Psoas muscle (tissue), 8 donors: ENCODE measurements around the gene MCTP1. TPM values are rescaled to one million over a fixed set of nuclear protein-coding genes. Genes with fewer than 3 reads are reported as not detected.
A peak's percentile ranks its signal among the peaks of the same experiment; 100 is the strongest.

ENCODE experiments used
- ATAC-seq, 4 donors: fragments of 200-7000 bp; cut with Tn5 transposase; one replicate each; pipeline ENCODE4 v1.9.1; 2020; ENCODE audit warnings: moderate library complexity in 3 of 4, mild to moderate bottlenecking in 2 of 4
- DNase-seq, 2 donors: peaks; one replicate each; pipeline ENCODE4 v3.0.0-alpha.2; 2020
- H3K27ac ChIP-seq: fragments of 200-600 bp; one replicate; pipeline ENCODE4 v1.8.0; 2022
- H3K27me3 ChIP-seq, 3 donors: fragments of 200-600 bp in 1 of 3; one replicate each; pipeline versions ENCODE4 v1.6.1 to v1.8.0; 2013 to 2022; ENCODE audit warnings: low read length in 2 of 3, mild to moderate bottlenecking in 2 of 3, moderate library complexity in 1 of 3; ENCODE audit not compliant: insufficient read depth in 3 of 3
- H3K36me3 ChIP-seq, 2 donors: fragments of 200-600 bp in 1 of 2; one replicate each; pipeline versions ENCODE4 v1.6.1 to v1.8.0; 2013 to 2022; ENCODE audit warnings: low read depth in 1 of 2, mild to moderate bottlenecking in 1 of 2, moderate library complexity in 1 of 2; ENCODE audit not compliant: insufficient read depth in 1 of 2
- H3K4me1 ChIP-seq: fragments of 200-600 bp; one replicate; pipeline ENCODE4 v1.8.0; 2022
- H3K4me3 ChIP-seq: fragments of 200-600 bp; one replicate; pipeline ENCODE4 v1.8.0; 2022; ENCODE audit warnings: mild to moderate bottlenecking
- H3K9me3 ChIP-seq: fragments of 200-600 bp; one replicate; pipeline ENCODE4 v1.8.0; 2022
- WGBS, 3 donors: extraction: QIAGEN DNeasy Blood & Tissue Kit; methylation state at CpG; one replicate each; pipeline versions ENCODE4 v1.1.6 to v1.1.7; 2013; 5-methylcytosine and 5-hydroxymethylcytosine counted together
- intact Hi-C, 2 donors: fragments of 100-400 bp; cut with DNase I; formaldehyde crosslinking; loops; one replicate each; pipeline versions ENCODE4 v1.11.0 to v1.14.2; 2022
- polyA plus RNA-seq, 3 donors: library from polyadenylated mRNA; stranded (reverse); fragments of 200-250 nt; gene quantifications; one replicate each; pipeline ENCODE4 v1.2.3, GENCODE V29; 2013
- total RNA-seq, 4 donors: library from RNA; stranded (reverse); fragmentation: NEBNext Ultra II Directional in 2 of 4; extraction: Animal tissue kit (Norgen Biotek cat#: 25700) in 2 of 4; gene quantifications; one replicate each; pipeline versions ENCODE4 v1.2.1 to v1.2.4, GENCODE V29; 2021 to 2023
- TF ChIP-seq, protein P1 (sequence below): fragments of 200-600 bp; IDR thresholded peaks from one replicate; pipeline ENCODE4 v1.8.0; 2022; ENCODE audit warnings: antibody characterized with exemption
- donor health status: healthy with polysubstance abuse.
- donor health status: DM: no; HTN: no; CAD: no; lungs with moderate emphysema.
- donor health status: Bipolar disorder and iron deficiency.
- donor health status: healthy.
- donor health status: DM: yes; HTN: yes; CAD: no.
- donor health status: DM: no; HTN: no; CAD: no.
- donor health status: DM: no; HTN: no; CAD: no.
- donor health status: DM: yes; HTN: yes; CAD: no.

MCTP1 gene
- total and polyA plus RNA-seq, 7 donors = 1.4 to 8.8 (median 3.5) TPM

GRCh38 chr5:95244479-95244878 is 40.4 kb downstream of the MCTP1 start:
- H3K36me3 ChIP-seq = no peaks in the 10 kb centered on the region
- ATAC-seq (no peak), DNase-seq (no peak)
- H3K9me3 ChIP-seq = no peaks in the 10 kb centered on the region
- no peak overlapping the region for H3K27ac ChIP-seq
- H3K4me3 ChIP-seq = no peak overlapping the region
- peaks cover 0 to 2% (median 0%) of the 10 kb centered on the region in 3 donors for H3K27me3 ChIP-seq
- H3K4me1 ChIP-seq = no peaks in the 10 kb centered on the region
- intact Hi-C loops = no loop called here
- WGBS, 3 donors = 59 to 67% (median 61%) methylated on average over 8 of the region's 8 CpGs
- TF ChIP-seq, protein P1, sequence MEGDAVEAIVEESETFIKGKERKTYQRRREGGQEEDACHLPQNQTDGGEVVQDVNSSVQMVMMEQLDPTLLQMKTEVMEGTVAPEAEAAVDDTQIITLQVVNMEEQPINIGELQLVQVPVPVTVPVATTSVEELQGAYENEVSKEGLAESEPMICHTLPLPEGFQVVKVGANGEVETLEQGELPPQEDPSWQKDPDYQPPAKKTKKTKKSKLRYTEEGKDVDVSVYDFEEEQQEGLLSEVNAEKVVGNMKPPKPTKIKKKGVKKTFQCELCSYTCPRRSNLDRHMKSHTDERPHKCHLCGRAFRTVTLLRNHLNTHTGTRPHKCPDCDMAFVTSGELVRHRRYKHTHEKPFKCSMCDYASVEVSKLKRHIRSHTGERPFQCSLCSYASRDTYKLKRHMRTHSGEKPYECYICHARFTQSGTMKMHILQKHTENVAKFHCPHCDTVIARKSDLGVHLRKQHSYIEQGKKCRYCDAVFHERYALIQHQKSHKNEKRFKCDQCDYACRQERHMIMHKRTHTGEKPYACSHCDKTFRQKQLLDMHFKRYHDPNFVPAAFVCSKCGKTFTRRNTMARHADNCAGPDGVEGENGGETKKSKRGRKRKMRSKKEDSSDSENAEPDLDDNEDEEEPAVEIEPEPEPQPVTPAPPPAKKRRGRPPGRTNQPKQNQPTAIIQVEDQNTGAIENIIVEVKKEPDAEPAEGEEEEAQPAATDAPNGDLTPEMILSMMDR = no peak

DNA sequence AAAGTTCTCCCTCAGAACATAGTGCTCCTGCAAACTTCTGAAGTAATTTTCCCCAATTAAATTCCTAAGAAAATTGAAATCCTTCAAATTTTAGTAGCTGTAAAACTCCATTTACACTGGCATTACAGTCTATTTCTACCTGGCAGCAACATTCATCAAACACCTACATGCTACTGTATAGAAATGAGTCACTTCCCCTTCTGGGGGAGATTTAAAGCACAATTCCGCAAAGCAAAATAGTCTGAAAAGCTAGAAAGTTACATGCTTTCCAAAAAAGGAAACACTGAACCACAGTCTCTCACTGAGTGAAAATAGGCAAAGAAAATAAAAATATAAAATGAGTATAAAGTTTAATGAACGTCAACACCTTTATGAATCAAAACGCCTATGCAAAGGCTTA is 43.3 kb downstream of the MCTP1 start:
- ATAC-seq = no peak
- no peaks in the 10 kb centered on the region for H3K4me1 ChIP-seq
- TF ChIP-seq, protein P1 = no peak
- no peaks in the 10 kb centered on the region for H3K9me3 ChIP-seq
- no peaks in the 10 kb centered on the region for H3K36me3 ChIP-seq
- H3K27me3 ChIP-seq = peaks cover 0 to 2% (median 0%) of the 10 kb centered on the region in 3 donors
- no peak overlapping the region for H3K4me3 ChIP-seq
- no peak overlapping the region for H3K27ac ChIP-seq
- intact Hi-C loops = no loop called here
- WGBS, 3 donors = 75 to 81% (median 75%) methylated on average over 3 of the region's 3 CpGs
- DNase-seq = no peak

DNA sequence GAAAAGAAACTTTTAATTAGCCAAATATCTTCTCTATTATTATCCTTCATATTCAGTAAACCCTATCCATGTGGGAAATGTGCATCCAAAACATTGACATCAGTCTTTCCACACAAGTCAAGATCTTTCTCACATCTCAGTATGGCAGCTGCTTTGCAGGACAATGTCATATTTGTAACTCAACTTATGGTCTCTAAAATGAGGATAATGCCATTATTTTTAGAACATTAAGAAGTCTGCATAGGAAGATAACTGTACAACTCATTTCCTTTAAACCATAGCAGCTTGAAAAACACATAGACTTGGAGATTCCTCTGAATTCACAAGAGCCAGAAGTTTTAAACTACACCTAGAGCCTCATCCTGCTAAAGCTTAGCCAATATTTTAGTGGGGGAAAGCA is 43.7 kb downstream of the MCTP1 start:
- no peaks in the 10 kb centered on the region for H3K9me3 ChIP-seq
- no peak overlapping the region for H3K4me3 ChIP-seq
- no peak for ATAC-seq
- no peak for DNase-seq
- H3K27ac ChIP-seq = no peak overlapping the region
- TF ChIP-seq, protein P1 = no peak
- intact Hi-C loops = no loop called here
- no peaks in the 10 kb centered on the region for H3K36me3 ChIP-seq
- H3K27me3 ChIP-seq = peaks cover 0 to 2% (median 0%) of the 10 kb centered on the region in 3 donors
- no peaks in the 10 kb centered on the region for H3K4me1 ChIP-seq

DNA sequence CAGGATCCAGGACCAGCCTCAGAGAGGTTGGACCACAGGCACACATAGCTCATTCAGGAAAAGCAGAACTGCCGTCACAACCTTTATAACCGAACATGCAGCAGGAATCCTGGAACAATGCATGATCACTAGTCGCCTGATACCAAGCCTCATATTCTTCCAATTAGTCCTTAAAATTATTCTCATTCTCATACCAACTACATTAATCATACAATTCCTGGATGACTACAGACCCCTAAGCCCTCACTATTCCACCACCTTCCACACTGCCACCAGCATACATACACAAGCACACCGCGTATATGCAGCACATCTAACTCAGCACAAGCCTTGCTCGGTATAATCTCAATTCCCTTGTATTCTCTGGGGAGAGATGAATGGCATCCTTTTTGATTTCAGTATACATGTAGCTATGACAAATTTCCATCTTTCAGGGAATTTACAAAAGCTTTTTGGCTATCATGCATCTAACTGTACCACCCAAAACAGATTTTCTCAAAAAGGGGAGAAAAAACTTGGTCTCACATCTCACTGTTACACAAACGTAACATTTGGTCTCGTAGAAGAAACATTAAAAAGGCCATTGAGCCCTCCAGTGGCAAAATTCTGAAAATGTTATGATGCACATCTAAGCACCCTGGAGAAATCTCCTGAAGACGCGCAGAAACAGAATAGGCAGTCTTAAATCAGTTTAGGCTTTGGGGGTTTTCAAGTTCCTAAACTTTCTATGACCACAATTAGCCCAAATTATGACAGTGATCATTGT is 46.2 kb downstream of the MCTP1 start:
- no peak for ATAC-seq
- Histone ChIP-seq H3K27me3 (peaks cover 0 to 2% (median 0%) of the 10 kb centered on the region in 3 donors), H3K27ac (no peak overlapping the region), H3K9me3 (no peaks in the 10 kb centered on the region), H3K36me3 (no peaks in the 10 kb centered on the region), H3K4me1 (no peaks in the 10 kb centered on the region), H3K4me3 (no peak overlapping the region)
- intact Hi-C loops = no loop called here
- DNase-seq = no peak
- WGBS, 3 donors = 46 to 52% (median 46%) methylated on average over 10 of the region's 10 CpGs
- TF ChIP-seq, protein P1 = peak; percentile 18

GRCh38 chr5:95237324-95237723 is 47.6 kb downstream of the MCTP1 start:
- ATAC-seq = no peak
- TF ChIP-seq, protein P1 = no peak
- no peak overlapping the region for H3K4me3 ChIP-seq
- 76 to 81% (median 77%) methylated on average over 5 of the region's 5 CpGs for WGBS, 3 donors
- H3K9me3 ChIP-seq = no peaks in the 10 kb centered on the region
- intact Hi-C loops = no loop called here
- no peaks in the 10 kb centered on the region for H3K27me3 ChIP-seq
- no peaks in the 10 kb centered on the region for H3K4me1 ChIP-seq
- H3K27ac ChIP-seq = no peak overlapping the region
- H3K36me3 ChIP-seq = no peaks in the 10 kb centered on the region
- DNase-seq = no peak
